GM21515 (cell line): Measurements from ENCODE around the gene CNTN4.
"Not testable (repeated sequence)": the region's sequence is repeated elsewhere in the genome, so short reads cannot be mapped to it uniquely, and the experiment has no call there.

Source experiments
- ATAC-seq: cut with Tn5 transposase; IDR thresholded peaks from one replicate; pipeline ENCODE4 v1.9.1; 2021; ENCODE audit not compliant: unreplicated experiment

The CNTN4 gene

DNA sequence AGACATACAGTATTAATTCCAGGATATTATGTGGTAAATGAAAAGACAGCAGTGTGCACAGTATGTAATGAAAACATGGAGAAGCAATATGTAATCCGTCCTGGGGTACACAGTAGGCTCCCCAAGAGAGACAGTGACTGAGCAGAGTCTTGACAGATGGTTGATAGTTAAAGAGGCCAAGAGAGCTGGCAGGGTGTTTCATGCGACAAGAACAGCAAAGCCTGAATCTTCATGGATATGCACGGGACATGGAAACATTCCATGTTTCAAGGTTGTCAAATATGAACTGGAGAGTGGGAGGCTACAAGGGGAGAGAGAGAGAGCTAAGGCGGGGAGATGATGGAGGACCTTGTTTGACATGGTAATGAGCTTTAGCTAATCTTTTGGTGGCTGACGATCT lies 673.1 kb downstream of the CNTN4 start:
- no peak for ATAC-seq

DNA sequence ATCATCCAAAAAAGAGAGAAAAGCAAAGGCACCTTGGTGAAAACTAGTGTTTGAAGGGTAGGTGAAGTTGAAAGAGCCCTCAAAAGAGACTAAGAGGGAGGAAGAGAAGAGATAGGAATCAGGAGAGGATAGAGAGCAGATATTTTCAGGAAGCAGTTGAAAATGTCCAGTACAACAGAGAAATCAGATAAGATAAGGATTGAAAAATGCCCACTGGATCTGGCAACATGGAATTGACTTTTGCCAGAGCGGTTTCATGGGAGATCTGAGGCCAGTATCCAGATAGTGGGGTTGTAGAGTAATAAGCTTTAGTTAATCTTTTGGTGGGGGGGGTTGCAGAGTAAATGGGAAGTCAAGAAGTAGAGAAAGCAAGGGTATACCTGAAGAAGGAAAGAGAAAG lies 674.1 kb downstream of the CNTN4 start:
- ATAC-seq, result no peak

DNA sequence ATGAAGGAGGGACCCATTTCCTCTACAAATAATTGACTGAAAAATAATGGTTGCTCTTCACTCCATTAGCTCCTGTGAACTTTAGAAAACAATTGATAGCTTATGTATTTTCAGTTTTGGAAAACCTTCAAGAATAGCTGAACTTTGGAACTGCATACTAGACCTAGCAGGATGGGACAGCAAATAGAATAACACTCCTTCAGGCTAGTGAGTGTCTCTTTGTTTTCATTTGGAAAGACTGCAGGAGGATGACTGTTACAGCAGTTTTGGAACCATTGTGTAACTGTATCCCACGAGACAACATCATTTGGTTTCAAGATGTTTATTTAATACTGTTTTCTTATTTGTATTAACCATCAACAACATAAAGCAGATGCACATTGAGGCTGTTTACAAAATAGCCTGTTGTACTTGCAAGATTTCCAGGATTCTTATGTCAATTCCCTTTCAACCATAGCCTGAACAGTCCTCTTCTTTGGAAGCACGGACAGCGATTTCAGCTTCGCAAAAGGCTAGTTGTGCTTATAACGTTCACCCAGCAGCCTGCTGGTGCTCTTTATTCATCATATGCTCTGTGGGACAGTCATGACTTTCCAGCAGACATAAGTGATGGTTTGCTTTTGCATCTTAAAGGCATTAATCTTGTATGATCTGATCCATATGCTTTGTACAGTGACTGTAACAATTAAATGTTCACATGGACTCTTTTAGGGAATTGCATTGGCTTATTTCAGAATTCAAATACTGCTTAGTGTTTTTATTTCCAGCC lies 676.0 kb downstream of the CNTN4 start:
- ATAC-seq, result no peak

DNA sequence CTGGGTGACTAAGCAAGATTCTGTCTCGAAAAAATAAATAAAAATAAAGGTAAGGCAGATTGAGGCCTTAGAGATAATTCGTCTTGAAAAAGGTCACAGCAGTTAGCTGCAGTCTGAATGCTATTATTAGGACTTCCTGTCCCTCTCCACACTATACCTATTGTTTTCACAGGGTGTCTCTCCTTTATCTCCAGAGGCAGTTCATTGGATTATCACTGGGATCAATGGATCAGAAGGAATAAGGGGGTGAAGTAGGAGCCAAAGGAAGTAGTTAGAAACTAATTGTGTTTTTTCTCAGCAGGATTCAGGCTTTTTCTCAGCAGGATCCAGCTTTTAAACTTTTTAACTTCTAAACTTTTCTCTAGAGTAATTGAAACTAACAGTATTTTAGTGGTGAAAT lies 684.6 kb downstream of the CNTN4 start:
- no peak for ATAC-seq

DNA sequence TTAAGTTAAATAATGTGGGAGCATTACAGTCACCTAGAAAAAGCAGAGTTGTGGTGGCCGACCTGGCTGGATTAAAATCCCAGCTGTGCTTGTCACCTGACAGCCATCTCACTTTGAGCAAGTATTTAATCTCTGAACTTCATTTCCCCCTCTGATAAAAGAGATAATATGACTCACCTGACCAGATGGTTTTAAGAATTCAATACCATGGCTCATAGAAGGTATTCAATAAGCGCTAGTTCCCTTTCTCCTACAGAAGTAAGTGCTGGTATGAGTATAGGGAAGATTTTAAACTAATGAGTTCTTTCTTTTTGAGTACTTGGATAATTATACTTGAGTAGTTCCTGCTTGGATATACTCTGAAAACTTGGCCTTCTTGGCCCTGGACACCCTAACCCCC lies 686.0 kb downstream of the CNTN4 start:
- no peak for ATAC-seq

DNA sequence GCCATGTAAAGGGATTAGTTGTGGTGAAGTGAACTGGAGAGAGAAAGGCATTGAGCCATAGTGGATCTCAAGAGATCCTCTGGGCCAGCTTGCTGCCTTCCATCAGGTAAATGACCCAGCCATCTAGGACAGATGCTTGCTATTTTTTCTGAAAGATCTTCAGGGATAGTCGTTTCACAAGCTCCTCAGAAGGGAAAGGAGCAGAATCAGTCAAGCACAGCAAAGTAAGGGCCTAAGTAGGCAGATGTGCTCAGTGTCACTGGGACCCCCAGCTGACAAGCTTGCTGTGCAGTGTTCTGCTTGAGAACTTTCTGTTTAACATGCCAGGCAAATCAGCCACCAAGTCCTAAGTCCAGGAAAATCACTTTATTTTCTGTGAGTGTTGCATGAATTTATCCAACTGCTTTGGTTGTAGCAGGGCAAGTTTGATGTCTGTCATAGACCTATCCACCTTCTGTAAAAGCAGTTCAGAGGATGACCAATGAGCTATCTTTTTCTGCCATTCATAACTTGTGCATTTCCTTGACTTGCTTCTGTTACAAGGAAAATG lies 691.7 kb downstream of the CNTN4 start:
- ATAC-seq, result no peak

DNA sequence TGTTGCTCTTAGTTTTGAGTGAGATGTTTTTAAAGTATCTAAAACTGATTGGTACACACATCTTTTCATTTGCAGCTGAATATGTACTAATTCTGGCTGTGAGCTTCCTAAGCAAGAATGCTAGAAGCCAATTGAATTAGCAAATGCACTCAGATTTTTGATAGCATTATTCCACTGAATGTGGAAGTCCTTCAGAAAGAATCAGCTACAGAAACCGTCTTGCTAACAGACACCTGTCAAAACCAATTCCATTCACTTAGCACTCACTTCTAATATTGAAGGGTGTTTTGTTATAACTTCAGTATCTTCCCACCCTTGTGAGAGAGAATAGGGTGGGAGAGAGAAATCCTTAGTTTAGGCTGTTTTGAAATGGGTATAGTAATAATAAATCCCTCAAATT lies 693.8 kb downstream of the CNTN4 start:
- no peak for ATAC-seq

DNA sequence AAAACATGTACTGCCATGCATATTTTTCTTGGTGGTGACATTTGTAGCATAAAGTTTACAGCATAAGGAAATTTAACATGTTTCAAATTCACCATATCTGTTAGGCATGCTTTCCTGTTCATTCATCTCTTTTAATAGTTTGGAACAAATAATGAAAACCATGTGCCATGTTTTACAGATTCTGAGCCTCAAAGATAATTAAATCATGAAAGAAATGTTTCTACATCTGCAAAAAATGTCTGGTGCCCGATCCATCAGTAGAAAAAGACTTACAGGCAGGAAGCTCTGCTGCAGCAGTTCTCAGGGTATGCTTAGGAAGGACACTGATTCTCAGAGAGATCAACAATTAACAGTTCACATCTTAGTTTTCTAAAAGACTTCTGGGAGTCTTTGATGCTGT lies 695.3 kb downstream of the CNTN4 start:
- no peak for ATAC-seq

DNA sequence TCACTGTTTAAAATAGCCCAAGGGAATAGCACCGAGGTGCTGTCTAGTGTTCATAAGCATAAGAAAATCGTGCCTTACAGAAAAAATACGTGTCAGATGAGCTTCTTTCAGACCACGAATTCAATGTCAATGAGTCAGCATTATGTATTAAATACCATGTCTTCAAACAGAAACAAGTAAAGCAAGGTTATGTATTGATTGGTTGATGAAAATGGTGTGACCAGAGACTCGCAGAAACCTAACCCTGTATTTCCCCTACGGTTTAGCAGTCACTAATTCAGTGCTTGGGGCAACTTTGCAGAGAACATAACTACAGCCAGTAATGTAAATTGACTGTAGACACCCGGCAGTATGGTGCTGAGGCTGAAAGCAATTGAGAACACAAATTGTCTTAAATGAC lies 703.8 kb downstream of the CNTN4 start:
- no peak for ATAC-seq

DNA sequence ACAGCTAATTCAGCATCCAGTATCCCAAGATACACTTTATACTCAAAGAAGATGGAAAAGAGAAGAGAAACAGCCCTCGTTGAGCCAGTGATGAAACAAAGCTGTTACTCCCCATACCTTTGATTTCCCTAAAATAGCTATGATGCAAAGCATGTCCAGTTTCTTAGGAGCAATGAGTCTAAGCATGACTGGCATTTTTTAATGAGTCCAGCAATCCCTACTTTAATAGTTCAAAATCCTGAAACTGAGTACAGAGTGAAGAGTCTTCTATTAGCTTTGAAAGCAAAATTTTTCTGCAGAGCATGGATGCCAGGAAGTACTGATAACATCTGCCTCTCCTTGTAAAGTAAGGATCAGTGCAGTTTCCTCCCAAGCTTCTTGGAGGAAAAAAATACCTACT lies 708.8 kb downstream of the CNTN4 start:
- no peak for ATAC-seq

DNA sequence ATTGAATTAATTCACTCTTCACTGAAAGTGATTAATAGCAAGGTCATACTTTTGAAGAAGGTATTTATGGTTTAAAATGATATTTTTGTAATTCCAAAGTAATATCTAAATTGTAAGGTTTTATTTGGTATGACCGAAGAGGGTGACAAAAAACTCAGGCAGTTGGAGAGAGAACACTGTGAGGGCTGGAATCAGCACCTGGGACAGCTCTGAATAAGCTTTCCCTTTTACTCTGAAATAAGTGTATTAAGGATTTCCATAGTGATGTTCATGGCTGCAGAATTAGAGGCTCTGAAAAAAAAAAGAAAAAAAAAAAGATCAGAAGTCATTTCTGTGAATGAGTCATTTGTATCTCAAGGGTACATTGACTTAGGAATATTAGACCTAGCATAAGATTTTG lies 712.1 kb downstream of the CNTN4 start:
- no peak for ATAC-seq

DNA sequence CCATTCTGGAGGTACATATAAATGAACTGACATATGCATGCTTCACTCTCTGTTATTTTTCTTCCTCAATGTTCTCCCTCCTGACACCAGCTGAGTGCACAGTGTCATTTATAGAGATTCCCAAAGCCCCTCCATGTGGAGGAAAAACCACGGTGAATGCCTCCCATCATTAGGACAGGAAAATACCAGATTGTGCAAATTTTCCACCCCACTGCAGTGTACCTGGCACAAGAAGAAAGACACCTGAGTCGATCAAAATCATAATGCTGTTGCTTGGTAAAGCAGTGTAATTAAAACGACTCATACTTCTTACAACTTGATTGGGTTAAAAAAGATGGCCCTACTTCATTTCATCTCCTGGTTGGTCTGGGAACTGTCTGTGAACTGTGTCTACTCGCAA lies 720.9 kb downstream of the CNTN4 start:
- ATAC-seq, result no peak

DNA sequence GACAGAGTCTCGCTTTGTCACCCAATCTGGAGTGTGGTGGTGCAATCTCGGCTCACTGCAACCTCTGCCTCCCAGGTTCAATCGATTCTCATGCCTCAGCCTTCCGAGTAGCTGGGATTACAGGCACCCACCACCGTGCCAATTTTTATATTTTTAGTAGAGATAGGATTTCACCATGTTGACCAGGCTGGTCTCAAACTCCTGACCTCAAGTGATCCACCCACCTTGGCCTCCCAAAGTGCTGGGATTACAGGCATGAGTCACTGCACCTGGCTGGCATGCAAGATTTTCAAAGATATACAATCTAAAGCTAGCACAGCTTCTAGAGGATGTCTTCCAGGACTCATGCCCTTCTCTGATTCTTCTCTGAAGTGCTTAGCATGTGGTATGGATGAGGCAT lies 722.3 kb downstream of the CNTN4 start:
- not testable (repeated sequence) for ATAC-seq

DNA sequence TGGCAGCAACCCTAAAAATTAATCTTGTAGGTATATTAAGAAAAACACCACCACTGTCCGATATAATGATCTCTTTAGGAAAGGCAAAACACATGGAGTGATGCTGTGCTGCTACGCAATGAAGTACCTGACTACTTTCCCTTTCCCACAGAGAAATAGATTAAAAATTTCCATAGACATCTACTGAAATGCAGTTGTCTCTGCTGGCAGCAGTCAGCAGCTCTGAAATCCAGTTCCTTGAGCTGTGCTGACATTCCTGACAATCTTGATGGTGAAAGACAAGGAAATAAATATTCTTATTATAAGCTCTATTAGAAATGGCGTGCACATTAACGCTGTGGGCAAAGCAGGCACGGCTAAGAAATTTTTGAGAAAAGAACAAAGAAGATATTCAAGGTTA lies 723.9 kb downstream of the CNTN4 start:
- ATAC-seq, result no peak

DNA sequence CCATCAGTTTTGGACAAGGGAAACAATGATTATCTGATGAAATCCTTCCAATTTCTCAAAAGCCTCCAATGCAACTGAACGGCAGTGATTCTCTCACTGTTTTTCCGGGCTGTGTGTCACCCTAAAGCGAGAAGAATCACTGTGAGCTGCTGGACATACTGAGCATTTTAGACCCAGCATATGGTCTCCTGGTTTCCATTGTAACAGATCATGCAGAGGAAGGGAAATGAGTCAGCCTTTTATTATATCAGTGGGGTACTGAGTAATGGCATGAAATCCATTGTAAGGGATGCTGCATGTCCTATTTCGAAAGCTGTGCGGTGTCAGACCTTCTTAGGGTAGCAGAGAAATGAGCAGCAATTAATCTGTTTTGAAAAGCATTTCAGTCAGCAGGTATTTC lies 724.4 kb downstream of the CNTN4 start:
- no peak for ATAC-seq

DNA sequence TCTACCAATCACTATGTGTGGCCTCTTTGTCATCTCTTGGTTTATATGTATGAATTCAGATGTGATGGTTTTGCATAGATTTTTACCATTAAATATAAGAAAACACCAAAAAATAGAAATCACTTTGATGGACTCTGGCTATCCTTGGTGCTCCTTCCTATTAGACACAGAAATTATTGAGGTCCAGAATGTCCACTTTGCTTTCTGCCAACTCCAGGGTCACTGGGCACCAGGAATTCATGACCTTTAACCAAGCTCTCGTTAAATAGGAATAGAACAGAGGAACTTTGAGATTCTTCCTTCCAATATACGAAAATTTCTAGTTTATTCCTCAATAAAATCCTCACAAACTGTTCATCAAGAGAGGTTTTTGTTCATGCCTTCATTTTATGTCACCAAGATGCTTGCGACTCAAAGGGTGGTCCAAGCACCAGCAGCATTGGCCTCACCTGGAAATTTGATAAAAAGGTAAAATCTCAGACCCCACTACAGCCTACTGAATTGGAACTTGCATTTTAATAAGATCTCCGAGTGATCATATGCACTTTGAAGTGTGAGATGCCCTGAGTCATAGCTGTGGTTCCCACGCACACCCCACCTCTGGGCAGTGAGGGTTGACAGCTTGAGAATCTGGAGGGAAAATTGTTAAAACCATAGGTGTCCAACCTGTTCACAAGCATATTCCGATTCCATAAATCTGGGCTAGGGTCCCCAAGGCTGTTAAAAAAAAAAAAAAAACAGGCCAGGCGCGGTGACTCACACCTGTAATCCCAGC lies 725.0 kb downstream of the CNTN4 start:
- no peak for ATAC-seq

DNA sequence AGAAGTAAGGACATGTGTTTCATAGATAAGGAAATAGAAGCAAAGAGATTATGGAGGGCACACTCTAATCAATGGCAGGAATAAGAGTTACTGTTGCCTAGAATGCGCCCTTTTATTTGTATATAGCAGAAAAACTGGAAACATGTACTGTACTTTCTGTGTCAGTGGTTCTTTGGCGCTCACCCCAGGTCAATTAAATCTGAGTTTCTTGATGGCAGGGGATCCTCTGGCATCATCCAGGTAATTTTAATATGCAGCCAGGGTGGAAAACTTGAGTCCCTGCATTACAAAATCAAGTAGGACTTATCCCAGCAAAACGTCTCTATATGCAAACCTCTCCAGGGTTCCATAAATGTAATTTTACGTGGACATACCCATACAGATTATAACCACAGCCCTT lies 727.4 kb downstream of the CNTN4 start:
- no peak for ATAC-seq

DNA sequence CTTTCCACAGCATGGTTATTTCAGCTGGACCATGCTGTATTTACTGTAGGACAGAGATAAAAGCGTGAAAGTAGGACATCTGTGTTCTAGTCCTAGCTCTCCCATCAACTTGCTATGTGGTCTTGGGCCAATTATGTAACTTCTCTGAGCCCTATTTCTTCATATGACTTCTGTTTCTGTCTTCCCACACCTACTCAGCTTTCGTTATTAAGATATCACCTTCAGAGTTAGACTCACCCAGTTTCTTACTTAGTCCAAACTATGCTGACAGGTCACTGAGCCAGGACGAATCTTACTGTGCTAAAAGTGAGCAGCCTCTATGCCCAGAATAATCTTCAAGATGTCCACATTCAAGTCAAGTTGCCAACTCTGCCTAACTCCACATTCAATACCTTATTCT lies 727.8 kb downstream of the CNTN4 start:
- no peak for ATAC-seq

DNA sequence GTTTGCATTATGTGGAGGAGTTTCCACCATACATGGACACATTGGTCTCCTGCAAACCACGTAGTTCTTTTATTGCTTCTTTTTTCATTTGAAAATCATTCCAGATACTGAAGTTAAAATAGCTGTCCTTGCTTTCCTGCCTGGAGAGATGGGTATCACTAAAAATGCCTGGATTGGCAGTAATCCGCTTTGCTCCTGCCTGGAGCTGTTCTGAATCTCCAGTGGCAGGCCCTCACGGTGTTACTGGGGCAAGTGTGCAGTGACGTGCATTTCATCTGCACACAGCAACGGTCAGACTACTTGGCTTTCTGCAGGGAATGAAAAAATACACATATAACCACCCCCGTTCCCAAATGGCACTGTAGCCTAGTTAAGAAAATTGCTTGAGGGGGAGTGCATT lies 738.6 kb downstream of the CNTN4 start:
- ATAC-seq, result no peak

DNA sequence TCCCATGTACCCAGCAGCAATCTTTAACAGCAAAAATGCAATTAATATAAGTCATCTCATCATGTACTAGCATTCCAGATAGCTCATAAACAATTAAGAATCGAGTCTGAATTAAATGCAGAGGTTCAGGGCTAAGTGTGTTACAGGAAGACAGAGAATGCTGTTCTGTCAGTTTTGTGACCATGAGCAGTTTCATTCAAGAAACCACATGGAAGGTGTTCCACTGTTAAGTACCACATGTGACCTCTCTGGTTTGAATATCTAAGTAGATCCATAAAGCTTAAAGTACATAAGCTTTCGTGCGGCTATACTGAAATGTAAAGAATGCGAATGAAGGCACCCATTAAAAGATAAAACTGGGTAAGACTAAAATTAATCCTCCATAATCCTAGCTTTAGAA lies 739.2 kb downstream of the CNTN4 start:
- ATAC-seq, result no peak

DNA sequence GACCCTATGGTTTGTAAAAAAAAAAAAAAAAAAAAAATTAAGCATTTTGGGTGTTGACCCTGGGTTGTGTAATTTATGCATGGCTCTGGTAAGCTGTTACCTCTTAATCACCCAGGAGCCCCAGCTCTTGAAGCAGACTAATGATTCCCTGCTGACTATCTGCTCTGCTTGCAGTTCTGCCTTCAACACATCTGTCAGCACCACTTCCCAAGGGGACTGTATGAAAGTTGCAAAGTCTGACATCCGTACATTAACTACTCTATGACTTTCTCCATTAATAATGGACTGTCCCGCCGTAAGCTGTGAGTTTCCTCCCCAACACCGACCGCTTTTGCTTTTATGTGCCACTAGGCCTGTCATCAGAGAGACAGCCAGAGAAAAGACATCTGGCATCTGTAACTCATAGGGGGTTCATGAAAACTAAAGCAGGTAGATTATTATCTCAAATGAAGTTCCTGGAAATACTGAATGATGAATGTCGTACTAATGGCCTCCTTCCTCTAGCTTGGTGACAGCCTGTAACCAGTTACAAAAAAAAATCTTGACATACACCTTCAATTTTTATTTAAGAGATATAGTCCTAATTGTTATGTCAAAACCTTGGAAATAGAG lies 740.0 kb downstream of the CNTN4 start:
- no peak for ATAC-seq

DNA sequence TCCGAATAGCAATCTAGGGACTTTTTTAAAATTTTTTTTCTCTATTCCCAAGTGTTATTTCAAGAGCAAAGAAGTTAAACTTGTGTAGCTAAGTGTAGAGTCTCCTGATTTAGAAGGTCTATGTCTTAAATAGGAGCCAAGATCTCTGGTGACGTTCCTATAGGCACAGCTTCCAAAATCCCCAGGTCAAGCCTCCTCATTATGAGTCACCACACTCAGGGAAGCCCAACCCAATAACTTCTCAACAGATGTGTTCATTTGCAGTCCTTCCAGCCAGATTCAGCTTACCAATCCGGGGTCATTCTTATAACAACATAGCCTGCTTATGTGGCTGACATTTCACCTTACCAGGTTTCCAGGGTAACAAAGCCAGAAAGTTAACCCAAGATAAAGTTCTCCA lies 741.2 kb downstream of the CNTN4 start:
- no peak for ATAC-seq
